Suppressor macrophage treated with lipopolysaccharide for 4 hours (primary cell): Measurements from ENCODE around the gene AHNAK.
A peak's percentile ranks its signal among the peaks of the same experiment; 100 is the strongest.

Experiments used
- DNase-seq: peaks from one replicate; pipeline ENCODE4 v3.0.0-alpha.2; 2020

The AHNAK gene

DNA sequence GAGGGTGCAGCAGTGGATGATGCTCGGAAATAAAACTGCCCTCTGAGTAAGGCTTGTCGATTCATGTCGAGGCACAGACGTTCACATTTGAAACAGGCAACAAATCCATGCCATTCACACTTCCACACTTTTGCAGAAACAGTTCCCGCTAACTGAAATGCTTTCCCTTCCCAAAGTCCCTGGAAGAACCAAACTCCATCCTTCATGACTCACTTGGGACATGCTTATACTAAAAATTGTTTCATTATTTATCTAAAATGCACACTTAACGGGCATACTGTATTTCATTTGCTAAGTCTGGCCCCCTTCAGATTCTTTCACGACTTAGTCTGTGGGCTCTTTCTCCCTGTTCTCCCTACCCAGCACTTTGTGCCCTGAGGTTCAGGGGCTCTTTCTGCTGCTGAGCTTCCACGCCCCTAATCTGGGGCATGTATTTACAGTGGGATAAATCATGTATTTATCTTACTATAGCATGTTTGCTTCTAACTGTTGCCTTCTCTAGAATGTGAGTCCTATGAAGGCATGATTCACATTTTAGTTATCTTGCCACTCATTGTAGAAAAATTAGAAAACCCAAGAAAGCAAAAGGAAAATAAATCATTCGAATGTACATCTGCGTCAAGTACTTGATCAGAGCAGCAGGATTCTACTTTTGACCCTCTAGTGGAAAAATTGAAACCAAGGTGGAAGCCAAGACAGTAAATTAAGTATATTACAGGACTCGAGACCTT lies 115.3 kb downstream of the AHNAK start:
- DNase-seq, result no peak

DNA sequence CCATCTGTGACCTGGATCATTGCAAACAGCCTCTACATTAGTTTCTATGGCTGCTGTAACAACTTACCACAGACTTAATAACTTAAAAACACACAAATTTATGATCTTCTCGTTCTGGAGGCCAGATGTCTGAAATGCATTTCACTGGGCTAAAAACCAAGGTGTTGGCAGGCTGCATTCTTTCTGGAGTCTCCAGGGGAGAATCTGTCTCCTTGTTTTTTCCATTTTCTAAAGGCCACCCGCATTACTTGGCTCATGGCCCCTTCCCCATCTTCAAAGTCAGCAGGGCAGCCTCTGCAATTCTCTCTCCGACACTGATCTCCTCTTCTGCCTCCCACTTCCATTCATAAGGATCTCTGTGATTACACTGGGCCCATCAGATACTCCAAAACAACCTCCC lies 116.2 kb downstream of the AHNAK start:
- DNase-seq, result no peak

DNA sequence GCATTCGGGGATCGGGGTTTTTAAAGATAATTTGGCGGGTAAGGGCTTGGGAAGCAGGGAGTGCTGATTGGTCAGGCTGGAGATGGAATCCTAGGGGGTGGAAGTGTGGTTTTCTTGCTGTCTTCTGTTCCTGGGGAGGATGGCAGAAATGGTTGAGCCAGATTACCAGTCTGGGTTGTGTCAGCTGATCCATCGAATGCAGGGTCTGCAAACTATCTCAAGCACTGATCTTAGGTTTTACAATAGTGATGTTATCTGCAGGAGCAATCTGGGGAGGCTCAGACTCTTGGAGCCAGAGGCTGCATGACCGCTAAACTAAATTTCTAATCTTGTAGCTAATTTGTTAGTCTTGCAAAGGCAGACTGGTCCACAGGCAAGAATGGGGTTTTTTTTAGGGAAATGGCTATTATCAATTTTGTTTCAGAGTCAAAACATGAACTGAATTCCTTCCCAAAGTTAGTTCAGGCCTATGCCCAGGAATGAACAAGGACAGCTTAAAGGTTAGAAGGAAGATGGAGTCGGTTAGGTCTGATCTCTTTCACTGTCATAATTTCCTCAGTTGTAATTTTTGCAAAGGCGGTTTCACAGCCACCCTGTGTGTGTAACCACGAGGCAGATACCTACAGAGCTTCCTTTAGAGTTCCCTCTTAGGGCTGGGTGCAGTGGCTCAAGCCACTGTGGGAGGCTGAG lies 117.6 kb downstream of the AHNAK start:
- DNase-seq, result peak; percentile 32

DNA sequence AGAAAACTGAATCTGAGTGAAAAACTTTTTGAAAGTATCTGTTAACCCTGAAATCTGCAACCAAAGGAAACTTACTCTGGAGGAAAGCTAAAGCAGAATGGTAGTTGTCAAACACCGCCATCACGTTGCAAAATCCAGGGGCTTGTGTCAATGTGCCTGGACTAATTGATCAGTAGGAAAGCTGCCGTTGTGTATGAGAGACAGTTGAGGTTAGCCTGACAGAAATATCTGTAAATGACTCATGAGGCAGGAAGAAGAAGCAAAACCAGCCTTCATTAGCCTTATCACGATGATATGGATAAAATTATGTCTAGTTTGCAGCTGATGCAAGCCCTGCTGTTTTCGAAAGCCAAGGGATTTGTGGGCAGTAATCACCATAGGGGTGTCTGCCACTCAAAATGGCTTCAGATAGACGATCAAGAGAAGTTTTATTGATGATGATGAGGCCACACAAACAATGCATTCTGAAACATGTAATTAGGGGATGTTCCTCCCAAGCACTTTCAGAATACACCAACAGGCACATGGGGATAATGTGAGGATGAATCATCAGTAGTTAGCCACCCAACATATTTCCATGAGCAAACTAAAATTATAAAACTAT lies 118.9 kb downstream of the AHNAK start:
- DNase-seq, result peak; percentile 87

DNA sequence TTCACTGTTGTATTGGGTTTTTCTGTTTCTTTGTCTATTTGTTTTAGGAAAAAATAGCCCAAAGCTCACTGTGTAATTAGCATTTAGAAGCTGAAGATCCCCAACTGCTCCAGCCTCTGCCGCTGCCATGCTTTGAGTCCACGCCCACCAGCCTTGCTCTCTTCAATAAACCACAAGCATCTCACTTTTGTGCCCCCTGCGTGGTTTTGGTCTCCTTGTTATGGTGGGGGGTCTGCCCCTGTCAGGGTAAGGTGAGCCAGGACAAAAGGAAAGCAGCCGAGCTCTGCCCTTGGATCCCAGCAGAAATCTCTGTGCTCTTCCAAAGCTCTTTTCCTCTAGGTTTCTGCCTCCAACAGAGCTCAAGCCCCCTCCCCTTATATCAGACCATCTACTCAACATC lies 123.6 kb downstream of the AHNAK start:
- no peak for DNase-seq

DNA sequence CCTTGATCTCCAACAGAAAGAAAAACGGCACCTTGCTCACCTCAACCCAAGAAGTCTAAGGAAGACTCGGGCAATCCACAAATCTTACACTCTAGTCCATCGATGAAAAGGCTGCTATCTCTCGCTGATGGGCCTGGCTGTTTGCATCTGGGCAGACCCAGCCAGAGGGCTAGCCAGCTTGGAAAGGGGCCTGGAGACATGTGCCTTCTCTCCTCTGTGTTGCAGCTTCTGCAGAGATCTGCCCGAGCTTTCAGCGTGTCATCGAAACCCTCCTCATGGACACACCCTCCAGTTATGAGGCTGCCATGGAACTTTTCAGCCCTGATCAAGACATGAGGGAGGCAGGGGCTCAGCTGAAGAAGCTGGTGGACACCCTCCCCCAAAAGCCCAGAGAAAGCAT lies 124.6 kb downstream of the AHNAK start:
- DNase-seq, result no peak

DNA sequence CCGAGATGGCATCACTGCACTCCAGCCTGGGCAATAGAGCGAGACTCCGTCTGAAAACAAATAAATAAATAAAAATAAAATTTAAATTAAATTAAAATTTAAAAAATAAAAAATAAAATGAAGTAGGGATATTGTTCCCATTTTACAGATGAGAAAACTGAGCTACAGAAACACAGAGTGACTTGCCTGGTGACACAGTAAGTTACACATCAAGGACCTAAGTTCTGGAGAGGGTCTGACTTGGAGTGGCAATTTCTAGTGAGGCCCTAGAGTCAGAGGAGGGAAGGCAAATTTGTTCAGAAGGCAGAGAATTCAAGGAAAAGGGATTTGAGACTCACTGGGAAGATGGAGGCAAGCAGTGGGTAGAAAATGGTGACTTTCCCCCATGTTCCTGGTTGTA lies 125.7 kb downstream of the AHNAK start:
- no peak for DNase-seq

DNA sequence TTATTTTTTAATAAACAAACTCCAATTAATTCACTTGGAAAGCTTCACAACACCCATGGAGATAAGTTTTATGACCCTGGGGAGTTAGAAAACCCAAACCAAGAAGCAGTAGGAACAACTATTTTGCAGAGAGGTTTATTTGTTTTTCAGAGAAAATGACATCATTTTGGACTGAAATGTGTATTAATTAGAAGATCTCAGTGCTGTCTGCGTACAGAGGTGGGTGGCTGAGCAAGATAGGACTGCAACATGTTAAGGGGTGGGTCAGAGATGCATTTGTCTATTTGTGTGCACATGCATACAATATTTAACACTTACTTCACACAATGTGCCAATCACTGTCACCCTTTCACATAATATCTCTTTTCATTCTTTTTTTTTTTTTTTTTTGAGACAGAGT lies 126.7 kb downstream of the AHNAK start:
- DNase-seq, result no peak

DNA sequence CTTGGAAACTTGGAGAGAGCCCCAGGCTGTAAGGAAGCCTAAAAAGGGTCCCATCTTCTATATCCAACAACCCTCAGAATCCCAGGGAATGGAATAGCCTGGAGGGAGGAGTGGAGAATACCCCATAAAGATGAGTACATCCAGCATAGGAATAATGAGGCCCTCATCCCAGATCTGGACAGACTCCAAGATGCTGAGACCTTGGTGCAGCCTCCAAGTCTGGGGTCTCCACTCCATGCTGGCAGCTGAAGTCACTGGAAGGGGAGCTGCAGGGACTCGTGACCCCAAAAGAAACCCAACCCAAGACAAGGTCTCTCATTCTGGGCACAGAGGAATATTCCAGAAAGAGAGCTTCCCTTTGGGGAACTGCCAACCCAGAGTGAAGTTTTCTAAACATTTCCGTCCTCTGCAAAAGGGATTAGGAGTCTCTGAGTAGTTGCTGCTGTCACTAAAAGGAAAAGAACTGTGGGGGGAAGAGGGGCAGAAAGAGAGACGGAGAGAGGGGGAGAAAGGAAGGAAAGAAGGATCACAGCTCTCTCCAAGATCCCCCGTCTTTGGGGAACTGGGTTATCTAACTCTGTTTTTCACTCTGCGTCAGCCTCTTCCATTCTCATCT lies 127.2 kb downstream of the AHNAK start:
- no peak for DNase-seq

DNA sequence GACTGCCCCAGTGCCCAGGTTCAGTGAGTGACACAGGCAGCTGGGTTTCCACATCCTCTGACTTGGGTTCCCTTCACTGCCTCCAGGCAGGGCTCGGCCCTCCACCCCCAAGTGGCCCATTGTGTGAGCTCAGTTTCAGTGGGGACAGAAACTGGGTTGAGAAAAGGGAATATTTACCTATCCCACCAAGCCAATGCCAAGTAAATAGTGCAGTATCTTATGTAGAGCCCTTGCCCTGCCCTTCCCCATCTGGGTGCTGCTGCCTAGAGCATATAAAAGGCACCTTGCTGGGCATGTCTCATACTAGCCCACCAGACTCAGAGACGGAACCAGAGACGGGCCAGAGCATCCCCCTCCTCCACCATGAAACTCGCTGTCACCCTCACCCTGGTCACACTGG lies 127.9 kb downstream of the AHNAK start, which contains the start of gene SCGB1A1:
Gene SCGB1A1, plus strand, starts transcription at position 301 of the 400 bp plus-strand sequence. Its CDS starts 63 bp downstream, at position 364.
- no peak for DNase-seq

DNA sequence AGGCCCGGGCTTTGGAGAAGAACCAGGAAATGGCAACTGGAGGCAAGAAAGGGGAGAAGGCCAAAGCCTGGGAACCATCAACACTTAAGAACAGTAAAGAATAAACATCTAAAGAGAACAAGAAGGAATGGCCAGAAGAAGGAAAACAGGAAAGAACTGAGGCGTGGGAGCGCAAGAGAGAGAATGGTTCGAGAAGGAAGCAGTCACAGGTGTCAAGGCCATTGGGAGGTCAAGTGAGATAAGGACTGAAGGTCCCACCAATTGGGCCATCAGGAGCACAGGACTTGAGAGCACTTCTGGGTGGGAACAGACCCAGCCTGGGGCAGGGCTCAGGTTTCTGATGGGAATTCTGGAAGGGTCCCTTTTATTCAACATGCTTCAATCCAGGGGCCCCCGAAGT lies 128.5 kb downstream of the AHNAK start:
- no peak for DNase-seq

DNA sequence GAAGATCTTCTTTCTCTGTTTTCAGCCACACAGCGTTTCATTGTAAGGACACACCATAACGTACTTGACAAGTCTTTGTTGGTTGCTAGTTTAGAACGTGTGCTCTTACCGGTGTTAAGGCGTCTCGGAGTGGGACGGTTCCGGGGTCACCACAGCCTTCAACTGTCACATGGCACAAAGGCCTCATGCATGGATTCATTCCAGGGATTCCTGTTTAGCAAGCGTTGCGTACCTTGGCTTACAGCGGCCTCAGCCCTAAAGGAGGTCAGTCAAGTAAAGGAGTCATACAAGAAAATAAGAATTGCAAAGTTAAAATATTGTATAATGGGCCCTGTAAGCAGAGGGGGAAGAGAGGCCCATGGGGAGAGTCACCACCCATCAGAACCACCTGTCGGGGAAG lies 130.0 kb downstream of the AHNAK start:
- DNase-seq, result no peak

DNA sequence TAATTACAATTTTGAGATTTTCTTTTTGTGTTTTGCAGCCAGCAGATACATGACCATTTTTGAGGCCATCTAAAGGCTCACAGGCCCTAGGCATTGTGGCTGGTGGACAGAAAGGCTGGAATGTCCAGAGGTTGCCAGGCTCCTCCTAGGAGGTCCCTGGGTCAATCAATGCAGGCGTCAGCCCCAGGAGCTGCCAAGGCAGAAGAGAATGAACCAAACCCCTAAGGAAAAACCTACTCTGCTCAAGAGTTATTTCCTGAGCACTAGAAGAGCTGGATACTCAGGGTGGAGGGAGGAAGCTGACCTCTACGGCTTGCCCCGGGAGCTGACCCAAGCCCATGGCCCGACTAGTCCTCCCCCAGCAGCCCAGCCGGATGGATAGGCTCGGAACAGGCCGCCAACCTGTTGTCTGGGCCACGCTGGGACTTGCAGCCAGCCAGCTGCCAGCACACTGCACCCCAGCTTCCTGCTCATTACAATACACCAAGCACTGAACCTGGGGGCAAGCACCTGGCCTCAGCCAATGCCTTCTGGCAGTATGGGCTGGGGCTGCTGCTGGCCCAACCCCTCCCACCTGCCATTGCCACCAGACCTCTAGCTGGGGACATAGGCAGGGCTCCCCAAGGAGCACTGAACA lies 133.4 kb downstream of the AHNAK start:
- DNase-seq, result no peak

DNA sequence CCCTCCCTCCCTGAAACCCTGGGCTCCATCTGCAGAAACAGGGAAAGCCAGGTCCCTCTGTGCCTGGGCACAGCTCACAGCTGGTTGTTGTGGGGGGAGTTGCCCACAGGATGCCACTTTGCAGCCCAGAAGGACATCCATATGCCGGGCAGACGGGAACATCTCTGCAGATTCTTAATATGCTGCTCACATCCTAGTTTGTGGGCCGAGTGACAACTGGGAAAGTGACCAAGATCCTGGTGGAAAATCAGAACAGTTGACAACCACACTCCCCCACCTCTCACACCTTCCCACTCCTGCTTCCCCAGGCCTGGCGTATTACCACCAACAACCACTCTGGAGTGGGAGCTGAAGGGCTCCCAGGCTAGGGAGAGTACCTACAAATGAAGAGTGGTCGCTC lies 135.1 kb downstream of the AHNAK start:
- no peak for DNase-seq

DNA sequence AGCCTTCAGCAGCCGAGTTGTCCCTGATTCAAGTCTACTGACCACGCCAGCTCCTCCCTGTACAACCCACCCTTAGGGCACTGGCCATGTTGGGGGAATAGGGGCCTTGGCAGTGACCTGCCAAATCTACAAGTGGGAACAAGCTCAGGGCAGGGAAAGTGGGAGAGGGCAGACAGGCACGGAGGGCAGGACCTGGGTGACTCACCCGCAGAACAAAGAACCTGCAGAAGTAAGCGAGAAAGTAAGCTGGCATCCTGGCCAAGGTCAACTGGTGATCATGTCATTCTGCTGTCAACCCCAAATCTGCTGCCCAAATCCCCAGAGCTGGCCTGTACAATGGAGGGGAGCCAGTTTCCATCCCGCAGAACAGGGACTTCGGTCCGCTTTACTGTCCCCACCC lies 135.6 kb downstream of the AHNAK start:
- DNase-seq, result no peak

DNA sequence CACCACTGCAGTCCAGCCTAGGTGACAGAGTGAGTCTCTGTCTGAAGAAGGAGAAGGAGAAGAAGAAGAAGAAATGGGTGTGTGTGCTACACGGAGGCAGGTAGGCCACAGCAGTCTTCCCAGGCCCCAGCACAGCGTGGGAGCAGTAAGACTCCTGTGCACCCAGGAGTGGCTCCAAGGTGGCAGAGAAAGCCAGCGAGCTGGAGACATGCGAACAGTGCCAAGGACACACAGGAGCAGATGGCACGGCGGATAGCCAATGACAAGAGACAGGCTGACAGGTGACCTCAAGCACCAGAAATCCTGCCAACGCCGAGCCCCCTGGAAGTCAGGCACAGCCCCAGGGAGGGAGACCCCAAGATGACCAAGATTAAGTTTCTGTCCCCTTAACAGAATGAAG lies 136.8 kb downstream of the AHNAK start:
- DNase-seq, result no peak

DNA sequence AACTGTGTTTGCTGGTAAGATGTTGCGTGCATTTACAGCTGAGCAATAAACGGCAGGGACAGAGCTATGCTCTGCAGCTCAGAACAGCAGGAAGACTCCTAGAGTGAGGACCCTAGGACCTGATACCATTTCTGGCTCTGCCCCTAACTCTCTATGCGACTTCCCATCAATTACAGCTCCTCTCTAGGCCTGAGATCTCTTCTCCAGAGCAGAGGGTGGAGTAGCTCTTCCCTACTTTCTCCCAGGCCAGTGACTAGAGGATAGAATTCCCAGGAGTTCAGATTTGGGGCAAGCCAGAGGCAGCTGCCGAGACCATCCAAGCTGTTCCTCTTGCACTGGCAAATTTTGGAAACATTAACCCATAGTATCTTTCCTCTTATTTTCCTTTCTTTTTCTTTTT lies 140.6 kb downstream of the AHNAK start:
- DNase-seq, result no peak

DNA sequence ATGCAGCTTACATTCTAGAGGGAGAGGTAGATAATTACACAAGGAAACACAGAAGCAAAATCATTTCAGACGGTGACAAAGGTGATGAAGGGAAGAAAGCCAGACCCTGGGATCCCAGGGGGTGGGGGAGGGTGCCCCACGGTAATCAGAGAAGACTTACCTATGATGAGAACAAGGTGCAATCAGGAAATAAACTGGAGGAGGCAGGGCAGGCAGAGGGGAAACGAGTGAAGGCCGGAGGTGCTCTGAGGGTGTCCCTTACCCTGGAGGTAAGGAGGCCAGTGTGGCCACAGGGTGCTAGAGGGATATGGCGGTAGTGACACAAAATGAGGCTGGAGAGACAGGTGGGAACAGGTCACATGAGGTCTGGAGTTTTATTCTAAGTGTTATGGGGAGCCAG lies 141.7 kb downstream of the AHNAK start:
- no peak for DNase-seq

DNA sequence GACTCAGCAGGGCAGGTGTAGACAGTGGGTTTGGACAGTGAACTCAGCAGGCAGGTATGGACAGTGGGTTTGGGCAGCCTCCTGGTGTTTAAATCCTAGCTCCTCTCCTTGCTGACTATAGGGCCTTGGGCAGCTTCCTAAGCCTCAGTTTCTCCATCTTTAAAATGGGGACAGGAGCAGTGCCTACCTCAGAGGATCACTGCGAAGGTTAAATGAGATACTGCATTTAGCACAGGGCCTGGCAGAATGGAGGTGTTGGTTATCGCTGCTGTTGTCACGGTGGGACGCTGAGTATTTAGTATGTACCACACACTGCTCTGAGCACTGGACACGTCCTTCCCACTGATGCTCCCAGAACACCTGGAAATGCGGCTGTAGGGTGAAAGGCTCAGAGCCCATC lies 142.2 kb downstream of the AHNAK start:
- DNase-seq, result no peak

DNA sequence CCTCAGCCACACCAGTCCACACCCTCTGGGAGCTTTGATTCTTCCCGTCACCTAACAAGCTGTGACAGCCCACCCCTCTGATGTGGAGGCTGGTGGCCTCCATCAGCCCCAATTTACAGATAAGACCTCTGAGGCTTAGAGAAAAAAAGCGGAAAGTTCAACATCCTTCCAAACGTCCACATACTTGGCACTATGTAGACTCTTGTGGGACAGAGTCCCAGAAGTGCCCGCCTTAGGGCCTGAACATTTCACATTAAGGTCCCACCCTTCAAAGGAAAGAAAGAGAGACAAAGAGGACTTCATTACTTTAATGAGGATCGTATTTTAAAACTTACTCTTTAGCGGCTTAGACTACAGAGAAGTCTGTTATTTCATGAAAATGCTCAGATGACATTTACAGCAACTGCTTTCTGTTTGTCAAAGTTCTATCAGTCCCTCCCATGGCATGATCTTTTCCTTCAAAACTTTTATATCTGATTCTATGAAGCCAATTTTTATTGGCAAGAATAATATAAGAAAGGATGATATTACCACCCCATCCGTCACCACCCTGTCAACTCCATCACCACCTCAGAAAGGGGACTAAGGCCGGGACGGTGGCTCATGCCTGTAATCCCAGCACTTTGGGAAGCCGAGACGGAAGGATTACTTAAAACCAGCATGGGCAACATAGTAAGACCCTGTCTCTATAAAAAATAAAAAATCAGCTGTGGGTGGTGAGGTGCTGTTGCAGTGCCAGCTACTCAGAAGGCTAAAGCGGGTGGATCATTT lies 143.5 kb downstream of the AHNAK start:
- DNase-seq, result no peak

DNA sequence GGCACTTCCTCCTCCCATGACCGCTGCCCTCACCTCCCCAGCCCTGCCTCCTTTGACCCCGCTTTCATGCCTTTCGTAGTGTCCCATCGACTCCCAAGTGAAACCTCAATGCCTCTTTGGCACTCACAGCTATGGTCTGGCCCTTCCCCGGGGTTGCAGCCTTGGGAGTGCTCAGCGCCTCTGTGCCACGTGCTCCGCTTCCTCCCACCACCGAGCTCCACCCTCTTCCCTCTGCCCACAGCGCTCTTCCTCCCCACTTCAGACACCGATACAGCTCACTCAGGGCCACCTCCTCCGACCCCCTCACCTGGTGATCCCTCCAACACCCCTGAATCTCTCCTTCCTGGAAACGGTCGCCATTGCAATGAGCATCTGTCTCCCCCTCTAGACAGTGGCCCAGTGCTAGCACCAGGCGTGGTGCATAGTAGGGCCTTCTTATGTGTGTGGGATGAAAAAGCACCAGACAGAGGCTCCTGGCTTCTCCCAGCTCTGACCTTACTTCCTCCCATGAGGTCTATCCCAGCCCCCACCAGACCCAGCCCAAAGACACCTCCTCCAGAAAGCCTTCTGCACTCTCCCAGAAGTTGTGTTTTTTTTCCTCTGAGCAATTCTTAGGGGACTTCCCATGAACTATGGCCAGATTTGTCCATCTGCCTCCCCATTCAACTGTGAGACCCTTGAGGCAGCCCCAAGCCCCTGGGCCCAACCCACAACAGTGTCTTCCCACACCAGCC lies 144.2 kb downstream of the AHNAK start:
- DNase-seq, result peak; percentile 47

DNA sequence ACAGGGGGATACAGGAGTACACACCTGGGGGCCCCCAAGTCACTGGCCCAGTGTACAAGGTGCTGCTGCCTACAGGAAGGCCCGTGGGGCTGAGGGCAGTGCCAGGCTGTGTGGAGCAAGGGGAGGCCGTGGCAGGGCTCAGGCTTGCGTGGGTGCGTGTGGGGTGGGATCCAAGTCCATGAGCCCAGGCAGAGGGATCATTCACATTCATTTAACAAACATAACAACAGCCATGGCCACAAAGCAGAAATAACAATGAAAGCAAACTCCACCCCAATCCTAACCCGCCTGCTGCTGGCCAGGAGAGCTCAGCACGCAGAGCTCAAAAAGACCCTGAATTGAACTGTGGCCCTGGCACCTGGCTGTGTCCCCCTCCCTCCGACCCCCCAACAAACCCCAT lies 144.8 kb downstream of the AHNAK start:
- no peak for DNase-seq
